ENCODE data around the gene SLC16A8.

SLC16A8 gene

GRCh38 chr22:38110863-38111852 lies 27.2 kb upstream of the SLC16A8 start:
- no peak for DNase-seq

- DNase-seq = no peak
Observed at GRCh38 chr22:38110008-38110862, 26.3 kb upstream of the SLC16A8 start, which contains the start of gene BAIAP2L2. BAIAP2L2 (minus strand) TSS chr22:38110684; CDS start chr22:38110525, 159 bp downstream.

GRCh38 chr22:38109371-38110001 lies 25.5 kb upstream of the SLC16A8 start:
- DNase-seq = no peak

GRCh38 chr22:38108561-38109319 lies 24.8 kb upstream of the SLC16A8 start:
- DNase-seq = no peak

- DNase-seq = no peak
Observed at GRCh38 chr22:38107692-38108515, 23.9 kb upstream of the SLC16A8 start.

GRCh38 chr22:38106814-38107578 lies 23.0 kb upstream of the SLC16A8 start:
- no peak for DNase-seq

- no peak for DNase-seq
Observed at GRCh38 chr22:38104084-38104483, 20.1 kb upstream of the SLC16A8 start.

- no peak for DNase-seq
Observed at GRCh38 chr22:38103641-38104040, 19.7 kb upstream of the SLC16A8 start.

- no peak for DNase-seq
Observed at GRCh38 chr22:38098410-38099249, 14.6 kb upstream of the SLC16A8 start.

GRCh38 chr22:38097557-38098409 lies 13.8 kb upstream of the SLC16A8 start:
- no peak for DNase-seq

GRCh38 chr22:38097058-38097457 lies 13.1 kb upstream of the SLC16A8 start:
- no peak for DNase-seq

- no peak for DNase-seq
Observed at GRCh38 chr22:38089474-38089851, 5.5 kb upstream of the SLC16A8 start.

GRCh38 chr22:38088629-38089473 lies 4.9 kb upstream of the SLC16A8 start:
- DNase-seq = no peak

GRCh38 chr22:38087855-38088254 lies 3.9 kb upstream of the SLC16A8 start:
- DNase-seq = no peak

GRCh38 chr22:38086942-38087341 lies 3.0 kb upstream of the SLC16A8 start:
- no peak for DNase-seq

GRCh38 chr22:38086001-38086845 lies 2.2 kb upstream of the SLC16A8 start:
- no peak for DNase-seq

- no peak for DNase-seq
Observed at GRCh38 chr22:38085501-38085900, 1.5 kb upstream of the SLC16A8 start.
